IMR-90 (cell line): Measurements from ENCODE around the gene NADSYN1. TPM values are rescaled to one million over a fixed set of nuclear protein-coding genes. Genes with fewer than 3 reads are reported as not detected.

Experiments used
- ATAC-seq: fragments of 200-7000 bp; cut with Tn5 transposase; 2 replicates; pipeline ENCODE4 v1.9.1; 2020; ENCODE audit warnings: low read depth, mild to moderate bottlenecking, moderate library complexity
- BruUV-seq: library from RNA; stranded (reverse); fragments of 400-500 nt; replicated peaks from 2 replicates; lab custom pipeline; 2021; lab: Mats Ljungman, UMichigan
- CTCF ChIA-PET: fragments of 300-600 bp; formaldehyde crosslinking; extraction: SDS; loops from one replicate; lab custom pipeline; 2021; ENCODE audit warnings: antibody characterized with exemption; lab: Yijun Ruan, JAX
- POLR2A ChIA-PET: fragments of 300-600 bp; sonication (Branson Sonifier 250); formaldehyde crosslinking; loops from one replicate; lab custom pipeline; 2022; ENCODE audit warnings: antibody characterized with exemption; ENCODE audit not compliant: unreplicated experiment; lab: Charles Lee
- DNase-seq: peaks from one replicate; pipeline ENCODE4 v3.0.0; 2013
- H2AFZ ChIP-seq: replicated peaks from 2 replicates; pipeline ENCODE3; 2013; ENCODE audit warnings: low read length, mild to moderate bottlenecking; ENCODE audit not compliant: poor library complexity
- H2AK5ac ChIP-seq: 2 replicates; pipeline ENCODE4 v1.6.1; 2013; ENCODE audit warnings: low read depth, low read length, inconsistent platforms
- H2AK9ac ChIP-seq: replicated peaks from 2 replicates; pipeline ENCODE3; 2013; ENCODE audit warnings: mild to moderate bottlenecking, low read depth, low read length, moderate library complexity; ENCODE audit not compliant: poor library complexity
- H2BK120ac ChIP-seq: 2 replicates; pipeline ENCODE4 v1.6.1; 2013; ENCODE audit warnings: low read depth, low read length, inconsistent platforms
- H2BK15ac ChIP-seq: 3 replicates; pipeline ENCODE4 v1.6.1; 2013; ENCODE audit warnings: low read depth, low read length, inconsistent platforms
- H2BK20ac ChIP-seq: 2 replicates; pipeline ENCODE4 v1.6.1; 2013; ENCODE audit warnings: low read depth, mild to moderate bottlenecking, inconsistent platforms, low read length, moderate library complexity
- H2BK5ac ChIP-seq: 2 replicates; pipeline ENCODE4 v1.6.1; 2013; ENCODE audit warnings: mild to moderate bottlenecking, low read depth, low read length, inconsistent platforms; ENCODE audit not compliant: poor library complexity, severe bottlenecking
- H3K14ac ChIP-seq: replicated peaks from 2 replicates; pipeline ENCODE4 v1.6.1; 2013; ENCODE audit warnings: low read depth, low read length, inconsistent platforms
- H3K18ac ChIP-seq: 2 replicates; pipeline ENCODE4 v1.6.1; 2013; ENCODE audit warnings: low read depth, low read length, control low read depth
- H3K23ac ChIP-seq: 2 replicates; pipeline ENCODE4 v1.6.1; 2013; ENCODE audit warnings: low read depth, low read length, inconsistent platforms
- H3K27ac ChIP-seq: 2 replicates; pipeline ENCODE4 v1.5.1; 2013; ENCODE audit warnings: mild to moderate bottlenecking, control low read depth, low read length; ENCODE audit not compliant: insufficient read depth
- H3K27me3 ChIP-seq: 2 replicates; pipeline ENCODE4 v1.6.1; 2013; ENCODE audit warnings: low read length; ENCODE audit not compliant: control insufficient read depth, insufficient read depth
- H3K36me3 ChIP-seq: 2 replicates; pipeline ENCODE4 v1.6.1; 2013; ENCODE audit warnings: low read length, mixed read lengths; ENCODE audit not compliant: control insufficient read depth, insufficient read depth
- H3K4ac ChIP-seq: 2 replicates; pipeline ENCODE4 v1.6.1; 2013; ENCODE audit warnings: low read depth, low read length, inconsistent platforms
- H3K4me1 ChIP-seq: 2 replicates; pipeline ENCODE4 v1.6.1; 2013; ENCODE audit warnings: low read length, mixed read lengths; ENCODE audit not compliant: control insufficient read depth, insufficient read depth
- H3K4me2 ChIP-seq: 2 replicates; pipeline ENCODE4 v1.6.1; 2013; ENCODE audit warnings: low read depth, mild to moderate bottlenecking, control low read depth, low read length, moderate library complexity
- H3K4me3 ChIP-seq: 2 replicates; pipeline ENCODE4 v1.5.1; 2013; ENCODE audit warnings: low read depth, mild to moderate bottlenecking, control low read depth, low read length, moderate library complexity; ENCODE audit not compliant: insufficient read depth
- H3K56ac ChIP-seq: 2 replicates; pipeline ENCODE4 v1.6.1; 2013; ENCODE audit warnings: low read length, inconsistent platforms; ENCODE audit not compliant: insufficient read depth; ENCODE audit errors: extremely low read depth
- H3K79me1 ChIP-seq, 2 experiments: 2 replicates each; pipeline ENCODE4 v1.6.1; 2013; ENCODE audit warnings: low read length in 2 of 2, inconsistent platforms in 1 of 2, low read depth in 1 of 2
- H3K9ac ChIP-seq: 2 replicates; pipeline ENCODE4 v1.6.1; 2013; ENCODE audit warnings: low read depth, low read length, control low read depth
- H3K9me1 ChIP-seq: 2 replicates; pipeline ENCODE4 v1.6.1; 2013; ENCODE audit warnings: low read length, inconsistent platforms; ENCODE audit not compliant: insufficient read depth
- H3K9me3 ChIP-seq: 2 replicates; pipeline ENCODE4 v1.6.1; 2013; ENCODE audit warnings: low read length; ENCODE audit not compliant: control insufficient read depth, insufficient read depth
- H4K20me1 ChIP-seq: 2 replicates; pipeline ENCODE4 v1.6.1; 2013; ENCODE audit warnings: low read length, inconsistent platforms; ENCODE audit not compliant: insufficient read depth
- H4K5ac ChIP-seq: 2 replicates; pipeline ENCODE4 v1.6.1; 2013; ENCODE audit warnings: mild to moderate bottlenecking, low read depth, low read length, control low read depth
- H4K8ac ChIP-seq, 2 experiments: 2 replicates each; pipeline ENCODE4 v1.6.1; 2013; ENCODE audit warnings: low read depth in 2 of 2, low read length in 2 of 2, control low read depth in 1 of 2, inconsistent platforms in 1 of 2
- H4K91ac ChIP-seq: 2 replicates; pipeline ENCODE4 v1.6.1; 2013; ENCODE audit warnings: low read depth, low read length, inconsistent platforms; ENCODE audit not compliant: insufficient read depth
- BHLHE40 ChIP-seq: fragments of 150-350 bp; IDR thresholded peaks from 2 replicates; pipeline ENCODE4 v1.6.1; 2016; ENCODE audit warnings: mild to moderate bottlenecking, low read depth, low read length
- CEBPB ChIP-seq: IDR thresholded peaks from 2 replicates; pipeline ENCODE4 v1.6.1; 2012; ENCODE audit warnings: low read depth, low read length, improper control_type of control experiment
- CTCF ChIP-seq: conservative IDR thresholded peaks from 2 replicates; pipeline ENCODE4 v1.5.1; 2012; ENCODE audit warnings: mild to moderate bottlenecking, low read depth, low read length, improper control_type of control experiment
- FOS ChIP-seq: fragments of 150-350 bp; IDR thresholded peaks from 2 replicates; pipeline ENCODE4 v1.6.1; 2016; ENCODE audit warnings: low read depth, low read length
- MAFK ChIP-seq: IDR thresholded peaks from 2 replicates; pipeline ENCODE4 v1.6.1; 2012; ENCODE audit warnings: low read depth, low read length, improper control_type of control experiment
- MAZ ChIP-seq: IDR thresholded peaks from 2 replicates; pipeline ENCODE4 v1.6.1; 2012; ENCODE audit warnings: low read depth, mild to moderate bottlenecking, low read length, improper control_type of control experiment, moderate library complexity, borderline replicate concordance
- MXI1 ChIP-seq: IDR thresholded peaks from 2 replicates; pipeline ENCODE4 v1.6.1; 2012; ENCODE audit warnings: low read depth, mild to moderate bottlenecking, low read length, moderate library complexity, borderline replicate concordance
- RAD21 ChIP-seq: IDR thresholded peaks from 2 replicates; pipeline ENCODE4 v1.6.1; 2012; ENCODE audit warnings: low read length, improper control_type of control experiment
- WGBS, 2 experiments: methylation state at CpG; one replicate each; pipeline versions ENCODE4 v1.1.5 to v1.1.7; 2013; ENCODE audit warnings: missing lambda C conversion rate in 2 of 2; ENCODE audit not compliant: insufficient read length in 1 of 2; ENCODE audit errors: extremely low coverage in 2 of 2; 5-methylcytosine and 5-hydroxymethylcytosine counted together
- dilution Hi-C: fragments of 300-500 bp; cut with HindIII; formaldehyde crosslinking; loops from one replicate; pipeline ENCODE4 v1.14.3; 2018; ENCODE audit warnings: low sequenced_read_pairs; ENCODE audit not compliant: unreplicated experiment
- in situ Hi-C: fragments of 300-500 bp; cut with MboI; formaldehyde crosslinking; loops from 3 replicates; pipeline ENCODE4 v1.14.3; 2019; ENCODE audit warnings: low sequenced_read_pairs, inconsistent platforms, mixed read lengths
- intact Hi-C: fragments of 100-400 bp; cut with micrococcal nuclease; formaldehyde crosslinking; loops from 2 replicates; pipeline ENCODE4 v1.10.0; 2022
- polyA plus RNA-seq, 3 experiments: library from polyadenylated mRNA; depleted of rRNA; stranded (reverse); fragments of >200 nt; gene quantifications; 2 replicates each; pipeline ENCODE4 v1.2.3, GENCODE V29; 2012; ENCODE audit warnings: low replicate concordance in 1 of 3
- total RNA-seq: library from RNA; depleted of rRNA; stranded (reverse); fragments of >200 nt; gene quantifications from 2 replicates; pipeline ENCODE4 v1.2.3, GENCODE V29; 2012
- TF ChIP-seq, protein P1 (sequence below): fragments of 150-350 bp; IDR thresholded peaks from 2 replicates; pipeline ENCODE4 v1.6.1; 2017; ENCODE audit warnings: mild to moderate bottlenecking, antibody characterized with exemption, low read length, low read depth

The NADSYN1 gene
- total and polyA plus RNA-seq, 2 of the 4 experiments (the other 2 are of a cell fraction), result 69.5 to 70.4 TPM

- no peak overlapping the region for H3K27ac ChIP-seq
- H3K4me3 ChIP-seq, result no peak overlapping the region
- ATAC-seq, result no peak
- H3K18ac ChIP-seq, result no peak overlapping the region
- no peak overlapping the region for H2AK5ac ChIP-seq
- H3K56ac ChIP-seq, result no peak overlapping the region
- WGBS, 2 experiments, result 40% methylated on average over 1 of the region's 8 CpGs; no CpG with 5 or more reads in 1 of the 2 experiments
- H2BK5ac ChIP-seq, result no peak overlapping the region
- TF ChIP-seq FOS, result no peak
- TF ChIP-seq MXI1, result no peak
- no peak for TF ChIP-seq MAFK
- TF ChIP-seq CTCF, result no peak
- TF ChIP-seq CEBPB, result no peak
- TF ChIP-seq RAD21, result no peak
- TF ChIP-seq BHLHE40, result no peak
- TF ChIP-seq, protein P1, sequence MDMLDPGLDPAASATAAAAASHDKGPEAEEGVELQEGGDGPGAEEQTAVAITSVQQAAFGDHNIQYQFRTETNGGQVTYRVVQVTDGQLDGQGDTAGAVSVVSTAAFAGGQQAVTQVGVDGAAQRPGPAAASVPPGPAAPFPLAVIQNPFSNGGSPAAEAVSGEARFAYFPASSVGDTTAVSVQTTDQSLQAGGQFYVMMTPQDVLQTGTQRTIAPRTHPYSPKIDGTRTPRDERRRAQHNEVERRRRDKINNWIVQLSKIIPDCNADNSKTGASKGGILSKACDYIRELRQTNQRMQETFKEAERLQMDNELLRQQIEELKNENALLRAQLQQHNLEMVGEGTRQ, result no peak
- no peak for TF ChIP-seq MAZ
- no peak overlapping the region for H2BK15ac ChIP-seq
- no peak overlapping the region for H3K9ac ChIP-seq
- no peaks in the 10 kb centered on the region; the same call in 1 of the 2 replicates for H4K20me1 ChIP-seq
- H2AK9ac ChIP-seq, result no peak overlapping the region
- H4K8ac ChIP-seq, result no peak overlapping the region
- no peaks in the 10 kb centered on the region for H3K4me1 ChIP-seq
- no peak overlapping the region for H4K5ac ChIP-seq
- no peaks in the 10 kb centered on the region for H3K79me1 ChIP-seq
- H3K36me3 ChIP-seq, result peaks cover 21% of the 10 kb centered on the region
- no peak overlapping the region for H3K14ac ChIP-seq
- H3K9me3 ChIP-seq, result no peaks in the 10 kb centered on the region
- CTCF ChIA-PET, result no interaction called here
- BruUV-seq, result no TSS peak
- no peak overlapping the region for H3K4me2 ChIP-seq
- H2BK120ac ChIP-seq, result no peak overlapping the region
- DNase-seq, result no peak
- intact Hi-C loops, result no loop called here
- in situ Hi-C loops, result no loop called here
- no peak overlapping the region for H2BK20ac ChIP-seq
- dilution Hi-C loops, result no loop called here
- no peak overlapping the region for H4K91ac ChIP-seq
- H3K4ac ChIP-seq, result no peak overlapping the region
- H3K23ac ChIP-seq, result no peak overlapping the region
- 0 out of 2 replicates have a peak, but pooled peaks cover 4% of the 10 kb centered on the region for H3K9me1 ChIP-seq
- no peaks in the 10 kb centered on the region for H3K27me3 ChIP-seq
- no peak overlapping the region for H2AFZ ChIP-seq
- POLR2A ChIA-PET, result no interaction called here
Observed at GRCh38 chr11:71436861-71437260, 16.1 kb upstream of the NADSYN1 start.
